Activated T-cell treated with anti-CD3 and anti-CD28 coated beads, Interleukin-2, amount 50 U/mL, for 72 hours (primary cell): ENCODE measurements around the gene GRIN2C. TPM values are rescaled to one million over a fixed set of nuclear protein-coding genes. Genes with fewer than 3 reads are reported as not detected.
"Not testable (repeated sequence)": the region's sequence is repeated elsewhere in the genome, so short reads cannot be mapped to it uniquely, and the experiment has no call there.

Experiments
- ATAC-seq, 2 donors: fragments of 150-1000 bp; cut with Tn5 transposase; replicated peaks in 1 of 2; 2 replicates each; pipeline ENCODE4 v1.10.0; 2021; ENCODE audit warnings: moderate library complexity in 2 of 2, mild to moderate bottlenecking in 1 of 2
- DNase-seq, 2 donors: peaks; one replicate each; pipeline ENCODE4 v3.0.0; 2021 to 2022; ENCODE audit warnings: mixed read lengths in 1 of 2
- H3K27ac Mint-ChIP-seq: one replicate; pipeline ENCODE4 v1.8.0; 2022; ENCODE audit warnings: mild to moderate bottlenecking, moderate library complexity, mixed read lengths
- H3K27me3 Mint-ChIP-seq: one replicate; pipeline ENCODE4 v1.8.0; 2022; ENCODE audit warnings: low read depth, mixed read lengths
- H3K36me3 Mint-ChIP-seq, 2 donors: one replicate each; pipeline ENCODE4 v1.8.0; 2022; ENCODE audit warnings: mixed read lengths in 2 of 2, mild to moderate bottlenecking in 1 of 2; ENCODE audit not compliant: insufficient read depth in 2 of 2
- H3K4me1 Mint-ChIP-seq: one replicate; pipeline ENCODE4 v1.8.0; 2022; ENCODE audit warnings: low read depth, mixed read lengths
- H3K4me3 Mint-ChIP-seq, 2 donors: one replicate each; pipeline ENCODE4 v1.8.0; 2022; ENCODE audit warnings: mild to moderate bottlenecking in 2 of 2, mixed read lengths in 2 of 2, moderate library complexity in 2 of 2
- H3K9me3 Mint-ChIP-seq, 2 donors: one replicate each; pipeline ENCODE4 v1.8.0; 2022; ENCODE audit warnings: mixed read lengths in 2 of 2
- total RNA-seq, 2 donors: library from RNA; stranded (reverse); gene quantifications; one replicate each; pipeline ENCODE4 v1.2.3, GENCODE V29; 2022

Gene GRIN2C
- total RNA-seq, result under 1 TPM; 0.14 to 0.37 TPM

DNA sequence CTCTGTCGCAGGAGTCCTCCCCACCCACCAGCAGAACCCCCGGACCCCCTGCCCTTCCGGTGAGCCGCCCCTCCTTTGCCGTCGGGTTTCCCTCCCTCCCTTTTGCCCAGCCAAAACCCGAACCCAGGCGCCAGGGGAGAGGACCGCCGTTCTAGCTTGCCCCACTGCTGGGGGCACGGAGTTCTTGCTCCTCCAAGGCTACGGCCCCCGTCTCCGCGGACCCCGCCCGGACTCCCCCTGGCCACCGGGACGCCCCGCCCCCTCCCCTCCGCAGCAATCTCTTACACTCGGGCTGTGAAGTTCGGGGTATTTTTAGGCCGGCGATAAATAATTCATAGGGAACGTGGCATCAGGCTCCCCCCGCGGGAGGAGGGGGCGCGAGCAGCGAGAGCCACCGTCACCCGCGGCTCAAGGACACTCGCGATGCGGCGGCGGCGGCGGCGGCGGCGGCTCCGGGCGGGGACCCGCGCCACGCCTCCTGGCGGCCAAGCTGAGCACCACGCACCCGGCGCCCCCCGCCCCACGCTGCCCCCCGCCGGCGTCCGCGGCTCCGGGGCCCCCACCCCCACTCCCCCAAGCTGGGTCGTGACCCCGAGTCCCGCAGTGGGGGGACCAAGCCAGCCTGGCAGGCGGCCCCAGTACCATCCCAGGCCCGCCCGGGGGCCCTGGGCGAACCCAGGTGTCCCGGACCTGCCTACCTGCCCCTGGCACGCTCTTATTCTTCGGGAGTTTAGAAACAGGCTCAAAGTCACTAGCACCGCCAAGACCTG, at the start of gene GRIN2C:
TSS of gene GRIN2C (minus strand) at position 427 of the 770 bp plus-strand sequence. CDS start 4,793 bp downstream, outside the sequence.
- DNase-seq, result peak; percentile 51 to 58

DNA sequence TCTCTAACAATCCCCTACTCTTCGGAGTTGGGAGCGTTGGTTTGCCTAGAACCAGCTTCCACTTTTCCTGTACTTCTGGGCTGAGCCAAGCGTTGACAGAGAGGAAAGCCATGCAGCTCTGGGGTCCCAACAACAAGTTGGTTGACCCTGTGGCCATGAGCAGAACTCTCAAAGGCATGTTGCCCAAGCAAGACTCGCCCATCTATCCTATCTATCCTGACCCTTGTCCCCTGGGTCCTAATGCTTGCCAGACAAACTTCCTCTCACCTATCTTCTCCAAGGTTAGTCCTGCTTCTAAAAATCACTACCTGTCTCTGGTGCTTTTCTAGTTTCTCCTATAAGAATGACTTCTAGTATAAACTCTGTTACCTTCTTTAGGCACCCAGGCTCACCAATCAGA, 49.4 kb upstream of the GRIN2C start:
- not testable (repeated sequence) for ATAC-seq, H3K4me3 Mint-ChIP-seq, H3K27ac Mint-ChIP-seq, H3K36me3 Mint-ChIP-seq, H3K9me3 Mint-ChIP-seq, H3K4me1 Mint-ChIP-seq, DNase-seq
- H3K27me3 Mint-ChIP-seq, result peaks cover 16% of the 10 kb centered on the region

More for the DNA sequence above, at the start of gene GRIN2C:
- Mint-ChIP-seq H3K27me3 (peaks cover 55% of the 10 kb centered on the region), H3K4me3 (peak within 1 kb of the TSS; percentile 73), H3K27ac (no peak within 1 kb of the TSS), H3K36me3 (peaks cover 0 to 4% of the 10 kb centered on the region in 2 donors), H3K4me1 (peaks cover under 1% of the 10 kb centered on the region), H3K9me3 (no peaks in the 10 kb centered on the region)
- ATAC-seq, result peak; percentile 28 to 35

DNA sequence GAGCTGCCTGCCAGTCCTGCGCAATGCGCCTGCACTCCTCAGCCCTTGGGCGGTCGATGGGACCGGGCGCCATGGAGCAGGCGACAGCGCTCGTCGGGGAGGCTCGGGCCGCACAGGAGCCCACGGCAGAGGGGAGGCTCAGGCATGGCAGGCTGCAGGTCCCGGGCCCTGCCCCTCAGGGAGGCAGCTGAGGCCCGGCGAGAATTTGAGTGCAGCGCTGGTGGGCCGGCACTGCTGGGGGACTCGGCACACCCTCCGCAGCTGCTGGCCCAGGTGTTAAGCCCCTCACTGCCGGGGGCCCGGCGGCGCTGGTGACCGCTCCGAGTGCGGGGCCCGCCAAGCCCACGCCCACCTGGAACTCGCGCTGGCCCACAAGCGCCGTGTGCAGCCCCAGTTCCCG, 47.3 kb upstream of the GRIN2C start:
- no peaks in the 10 kb centered on the region for H3K4me1 Mint-ChIP-seq
- H3K4me3 Mint-ChIP-seq, result no peak overlapping the region
- no peak for DNase-seq
- H3K27ac Mint-ChIP-seq, result no peak overlapping the region
- peaks cover 19% of the 10 kb centered on the region for H3K27me3 Mint-ChIP-seq
- no peaks in the 10 kb centered on the region for H3K9me3 Mint-ChIP-seq
- H3K36me3 Mint-ChIP-seq, result no peaks in the 10 kb centered on the region
- ATAC-seq, result no peak

DNA sequence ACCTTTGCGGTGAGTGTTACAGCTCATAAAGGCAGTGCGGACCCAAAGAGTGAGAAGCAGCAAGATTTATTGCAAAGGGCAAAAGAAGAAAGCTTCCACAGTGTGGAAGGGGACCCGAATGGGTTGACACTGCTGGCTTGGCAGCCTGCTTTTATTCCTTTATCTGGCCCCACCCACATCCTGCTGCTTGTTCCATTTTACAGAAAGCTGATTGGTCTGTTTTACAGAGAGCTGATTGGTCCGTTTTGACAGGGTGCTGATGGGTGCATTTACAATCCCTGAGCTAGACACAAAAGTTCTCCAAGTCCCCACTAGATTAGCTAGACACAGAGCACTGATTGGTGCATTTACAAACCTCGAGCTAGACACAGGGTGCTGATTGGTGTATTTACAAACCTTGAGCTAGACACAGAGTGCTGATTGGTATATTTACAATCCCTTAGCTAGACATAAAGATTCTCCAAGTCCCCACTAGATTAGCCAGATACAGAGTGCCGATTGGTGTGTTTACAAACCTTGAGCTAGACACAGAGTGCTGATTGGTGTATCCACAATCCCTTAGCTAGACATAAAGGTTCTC, 46.6 kb upstream of the GRIN2C start:
- not testable (repeated sequence) for H3K4me1 Mint-ChIP-seq, H3K27ac Mint-ChIP-seq, H3K36me3 Mint-ChIP-seq, H3K4me3 Mint-ChIP-seq, ATAC-seq, H3K9me3 Mint-ChIP-seq, DNase-seq
- peaks cover 19% of the 10 kb centered on the region for H3K27me3 Mint-ChIP-seq

DNA sequence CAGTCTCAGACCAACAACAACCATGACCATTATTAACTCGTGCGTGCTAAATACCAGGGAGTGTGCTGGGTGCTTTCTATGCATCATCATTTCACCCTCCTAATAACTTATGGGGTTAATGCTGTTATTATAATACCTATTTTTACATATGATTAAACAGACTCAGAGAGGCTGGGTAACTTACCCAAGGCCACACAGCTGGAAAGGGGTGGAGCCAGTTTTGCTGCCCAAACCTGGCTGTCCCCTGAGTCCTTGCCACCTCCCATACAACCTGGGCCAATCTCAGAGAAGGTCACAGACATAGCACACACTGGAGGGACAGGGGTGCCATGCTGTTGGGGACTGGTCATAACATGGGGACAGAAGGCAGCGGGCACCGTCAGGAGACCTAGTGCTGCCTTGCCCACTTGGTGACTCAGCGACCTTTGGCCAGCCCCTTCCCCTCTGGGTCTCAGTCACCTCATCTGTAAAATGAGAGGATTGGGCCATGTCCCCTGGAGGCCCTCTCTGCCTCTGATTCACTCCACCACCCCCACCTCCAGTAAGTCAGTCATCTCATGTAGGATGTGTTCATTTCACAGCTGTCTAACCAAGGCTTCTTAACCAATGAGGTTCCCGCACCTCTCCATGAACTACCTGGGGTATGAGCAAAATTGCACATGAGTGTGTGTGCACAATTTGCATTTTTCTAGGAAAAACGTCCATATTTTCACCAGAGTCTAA, 45.2 kb upstream of the GRIN2C start:
- Mint-ChIP-seq H3K36me3 (no peaks in the 10 kb centered on the region), H3K4me1 (no peaks in the 10 kb centered on the region), H3K27me3 (peaks cover 19% of the 10 kb centered on the region), H3K27ac (no peak overlapping the region), H3K9me3 (no peaks in the 10 kb centered on the region), H3K4me3 (no peak overlapping the region)
- peak; percentile 25 to 29 for DNase-seq
- ATAC-seq, result peak; percentile 76 to 94

DNA sequence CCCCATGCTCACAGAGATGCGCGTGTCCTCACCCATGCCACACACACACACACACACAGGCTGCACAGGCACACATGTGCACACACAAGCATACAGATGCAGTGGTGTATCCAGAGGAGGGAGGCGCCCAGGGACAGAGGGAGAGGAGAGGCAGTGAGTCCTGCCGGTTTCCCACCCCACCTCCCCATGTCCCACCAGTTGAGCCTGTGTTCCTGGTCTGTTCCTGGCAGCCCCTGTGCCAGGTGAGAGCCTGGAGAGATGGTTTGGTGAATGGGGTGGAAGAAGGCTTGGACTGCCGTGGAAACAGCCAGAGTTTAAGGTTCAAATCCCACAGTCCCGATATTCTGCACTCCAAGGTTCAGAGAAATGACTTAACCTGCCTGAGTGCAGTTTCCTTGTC, 44.0 kb upstream of the GRIN2C start:
- no peaks in the 10 kb centered on the region for H3K9me3 Mint-ChIP-seq
- no peak overlapping the region for H3K4me3 Mint-ChIP-seq
- peaks cover 7% of the 10 kb centered on the region for H3K27me3 Mint-ChIP-seq
- H3K4me1 Mint-ChIP-seq, result no peaks in the 10 kb centered on the region
- no peak overlapping the region for H3K27ac Mint-ChIP-seq
- DNase-seq (no peak), ATAC-seq (no peak)
- no peaks in the 10 kb centered on the region for H3K36me3 Mint-ChIP-seq

DNA sequence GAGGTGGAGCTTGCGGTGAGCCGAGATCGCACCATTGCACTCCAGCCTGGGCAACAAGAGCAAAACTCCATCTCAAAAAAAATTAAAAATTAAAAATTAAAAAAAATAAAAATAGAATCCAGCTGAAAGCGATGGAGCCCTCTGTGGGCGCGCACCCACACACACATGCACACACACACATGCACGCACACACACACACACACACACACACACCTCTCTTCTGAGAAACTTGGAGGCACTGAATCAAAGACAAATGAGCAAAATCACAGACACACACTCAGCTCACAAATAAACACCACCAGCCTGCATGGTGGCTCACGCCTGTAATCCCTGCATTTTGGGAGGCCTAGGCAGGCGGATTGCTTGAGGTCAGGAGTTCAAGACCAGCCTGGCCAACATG, 43.3 kb upstream of the GRIN2C start:
- no peak overlapping the region for H3K4me3 Mint-ChIP-seq
- no peaks in the 10 kb centered on the region for H3K9me3 Mint-ChIP-seq
- ATAC-seq, result no peak
- peaks cover 6% of the 10 kb centered on the region for H3K27me3 Mint-ChIP-seq
- no peak for DNase-seq
- no peaks in the 10 kb centered on the region for H3K36me3 Mint-ChIP-seq
- H3K4me1 Mint-ChIP-seq, result no peaks in the 10 kb centered on the region
- H3K27ac Mint-ChIP-seq, result no peak overlapping the region

- Mint-ChIP-seq H3K27me3 (peaks cover 8% of the 10 kb centered on the region), H3K9me3 (no peaks in the 10 kb centered on the region), H3K27ac (no peak overlapping the region), H3K4me1 (no peaks in the 10 kb centered on the region), H3K36me3 (no peaks in the 10 kb centered on the region), H3K4me3 (no peak overlapping the region)
- ATAC-seq (no peak), DNase-seq (no peak)
Observed at GRCh38 chr17:74901353-74902135, 41.9 kb upstream of the GRIN2C start.

- DNase-seq (no peak), ATAC-seq (no peak)
- H3K27me3 Mint-ChIP-seq, result peaks cover 19% of the 10 kb centered on the region
- no peak overlapping the region for H3K27ac Mint-ChIP-seq
- no peaks in the 10 kb centered on the region for H3K9me3 Mint-ChIP-seq
- no peaks in the 10 kb centered on the region for H3K4me1 Mint-ChIP-seq
- no peak overlapping the region for H3K4me3 Mint-ChIP-seq
- H3K36me3 Mint-ChIP-seq, result no peaks in the 10 kb centered on the region
Observed at GRCh38 chr17:74900208-74900607, 40.5 kb upstream of the GRIN2C start.

- DNase-seq, result no peak
- H3K4me3 Mint-ChIP-seq, result no peak overlapping the region
- H3K36me3 Mint-ChIP-seq, result peaks cover 0 to 1% of the 10 kb centered on the region in 2 donors
- no peak overlapping the region for H3K27ac Mint-ChIP-seq
- H3K4me1 Mint-ChIP-seq, result no peaks in the 10 kb centered on the region
- no peaks in the 10 kb centered on the region for H3K9me3 Mint-ChIP-seq
- peaks cover 30% of the 10 kb centered on the region for H3K27me3 Mint-ChIP-seq
- no peak for ATAC-seq
Observed at GRCh38 chr17:74898376-74898946, 38.8 kb upstream of the GRIN2C start.

DNA sequence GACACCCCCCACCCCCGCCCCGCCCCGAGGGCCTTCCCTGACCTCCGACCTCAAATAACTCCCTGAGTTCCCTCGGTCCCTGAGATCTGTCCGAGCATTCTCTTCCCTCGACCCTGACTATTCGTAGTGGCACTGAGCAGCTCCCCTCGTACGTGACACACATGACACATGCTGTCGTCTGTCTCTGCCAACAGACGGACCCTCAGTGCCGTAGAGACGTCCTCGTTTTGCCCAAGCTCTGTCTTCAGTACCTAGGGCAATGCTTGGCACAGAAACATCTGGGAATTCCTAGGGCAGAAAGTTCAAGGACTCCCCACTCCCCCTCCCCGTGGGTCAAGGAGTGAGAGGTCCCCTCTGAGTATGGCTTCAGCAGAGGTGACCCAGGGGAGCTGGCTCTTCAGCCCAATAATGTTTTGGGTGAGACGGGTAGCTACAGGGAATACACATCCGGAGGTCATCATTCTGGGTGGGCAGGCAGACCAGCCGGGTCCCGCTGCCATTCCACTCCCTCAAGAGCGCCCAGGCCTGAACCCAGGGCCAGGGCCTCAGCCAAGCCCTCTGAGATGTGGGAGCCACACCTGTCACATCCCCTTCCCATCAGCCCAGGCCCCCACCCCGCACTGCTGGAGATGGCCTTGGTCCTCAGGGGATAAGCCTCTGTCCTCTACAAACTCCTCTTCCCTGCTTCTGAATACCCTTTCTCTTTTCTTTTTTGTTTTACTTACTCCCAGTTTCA, 34.4 kb upstream of the GRIN2C start:
- H3K27me3 Mint-ChIP-seq, result peaks cover 27% of the 10 kb centered on the region
- peaks cover 0 to 1% of the 10 kb centered on the region in 2 donors for H3K36me3 Mint-ChIP-seq
- H3K9me3 Mint-ChIP-seq, result no peaks in the 10 kb centered on the region
- ATAC-seq (no peak), DNase-seq (no peak)
- H3K27ac Mint-ChIP-seq, result no peak overlapping the region
- H3K4me1 Mint-ChIP-seq, result no peaks in the 10 kb centered on the region
- H3K4me3 Mint-ChIP-seq, result peak overlapping the region; percentile 46 to 77
